Suprapubic skin (tissue), 4 donors: ENCODE results near the gene DAD1. TPM values are rescaled to one million over a fixed set of nuclear protein-coding genes. Genes with fewer than 3 reads are reported as not detected.

Source experiments
- DNase-seq, 2 donors: peaks; one replicate each; pipeline ENCODE4 v3.0.0-alpha.2; 2019; ENCODE audit warnings: low spot score in 2 of 2
- H3K27ac ChIP-seq: fragments of 200-600 bp; sonication (generic); one replicate; pipeline ENCODE4 v1.5.1; 2019
- H3K27me3 ChIP-seq: fragments of 200-600 bp; sonication (generic); one replicate; pipeline ENCODE4 v1.5.1; 2019
- H3K36me3 ChIP-seq: fragments of 200-600 bp; sonication (generic); one replicate; pipeline ENCODE4 v1.5.1; 2019
- H3K4me1 ChIP-seq: fragments of 200-600 bp; sonication (generic); one replicate; pipeline ENCODE4 v1.5.1; 2019
- H3K4me3 ChIP-seq: fragments of 200-600 bp; sonication (generic); one replicate; pipeline ENCODE4 v1.5.1; 2019; ENCODE audit warnings: mild to moderate bottlenecking
- H3K9me3 ChIP-seq: fragments of 200-600 bp; sonication (generic); one replicate; pipeline ENCODE4 v1.5.1; 2019
- CTCF ChIP-seq, 2 donors: fragments of 200-600 bp in 1 of 2; fragments of 450-650 bp in 1 of 2; sonication (generic) in 1 of 2; IDR thresholded peaks; one replicate each; pipeline ENCODE4 v1.5.1; 2016 to 2019; ENCODE audit warnings: antibody characterized with exemption in 2 of 2, mild to moderate bottlenecking in 1 of 2, moderate library complexity in 1 of 2
- EP300 ChIP-seq: sonication (generic); formaldehyde crosslinking; IDR thresholded peaks from one replicate; pipeline ENCODE4 v1.6.1; 2017; ENCODE audit warnings: antibody characterized with exemption
- POLR2A ChIP-seq, 2 donors: fragments of 450-650 bp; IDR thresholded peaks; one replicate each; pipeline ENCODE4 v1.6.1; 2017; ENCODE audit warnings: antibody characterized with exemption in 2 of 2, mild to moderate bottlenecking in 2 of 2, moderate library complexity in 2 of 2
- POLR2AphosphoS5 ChIP-seq, 3 donors: sonication (generic); formaldehyde crosslinking; IDR thresholded peaks; one replicate each; pipeline ENCODE4 v1.6.1; 2017; ENCODE audit warnings: antibody characterized with exemption in 3 of 3
- WGBS: methylation state at CpG from one replicate; pipeline ENCODE4 v1.1.5; 2018; 5-methylcytosine and 5-hydroxymethylcytosine counted together
- total RNA-seq, 4 donors: library from RNA; depleted of rRNA; stranded (reverse); fragments of >200 nt; gene quantifications; one replicate each; pipeline ENCODE4 v1.1.0, GENCODE V29; 2016

The DAD1 gene
- total RNA-seq, 4 donors from 2014 or later = 110 to 212 (median 187) TPM

DNA sequence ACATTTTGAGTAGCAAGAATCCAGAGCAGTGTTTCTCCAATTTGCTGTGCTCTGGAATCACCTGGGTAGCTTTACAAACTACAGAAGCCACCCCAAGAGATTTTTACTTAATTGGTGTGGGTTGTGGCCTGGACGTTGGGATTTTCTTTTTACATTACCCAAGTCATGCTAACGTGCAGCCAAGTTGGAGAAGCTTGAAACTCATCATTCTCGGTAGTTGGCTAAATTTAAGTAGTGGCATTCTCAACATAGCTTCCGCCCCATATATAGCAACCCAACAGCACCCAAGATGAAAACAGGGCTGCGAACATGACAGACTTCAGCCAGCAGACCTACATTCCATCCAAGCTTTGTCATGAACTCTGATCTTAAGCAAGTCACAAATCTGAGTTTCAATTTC lies 25.0 kb downstream of the DAD1 start:
- TF ChIP-seq POLR2AphosphoS5 (IDR thresholded peaks at IDR 0.05) (no peak), EP300 (no peak), CTCF (IDR thresholded peaks at IDR 0.05) (no peak), POLR2A (IDR thresholded peaks at IDR 0.05) (no peak)
- Histone ChIP-seq H3K4me1 (no peaks in the 10 kb centered on the region), H3K27ac (no peak overlapping the region), H3K4me3 (no peak overlapping the region), H3K9me3 (no peaks in the 10 kb centered on the region), H3K36me3 (peaks cover 27% of the 10 kb centered on the region), H3K27me3 (no peaks in the 10 kb centered on the region)
- 70% methylated on average over 5 of the region's 5 CpGs for WGBS
- no peak for DNase-seq

DNA sequence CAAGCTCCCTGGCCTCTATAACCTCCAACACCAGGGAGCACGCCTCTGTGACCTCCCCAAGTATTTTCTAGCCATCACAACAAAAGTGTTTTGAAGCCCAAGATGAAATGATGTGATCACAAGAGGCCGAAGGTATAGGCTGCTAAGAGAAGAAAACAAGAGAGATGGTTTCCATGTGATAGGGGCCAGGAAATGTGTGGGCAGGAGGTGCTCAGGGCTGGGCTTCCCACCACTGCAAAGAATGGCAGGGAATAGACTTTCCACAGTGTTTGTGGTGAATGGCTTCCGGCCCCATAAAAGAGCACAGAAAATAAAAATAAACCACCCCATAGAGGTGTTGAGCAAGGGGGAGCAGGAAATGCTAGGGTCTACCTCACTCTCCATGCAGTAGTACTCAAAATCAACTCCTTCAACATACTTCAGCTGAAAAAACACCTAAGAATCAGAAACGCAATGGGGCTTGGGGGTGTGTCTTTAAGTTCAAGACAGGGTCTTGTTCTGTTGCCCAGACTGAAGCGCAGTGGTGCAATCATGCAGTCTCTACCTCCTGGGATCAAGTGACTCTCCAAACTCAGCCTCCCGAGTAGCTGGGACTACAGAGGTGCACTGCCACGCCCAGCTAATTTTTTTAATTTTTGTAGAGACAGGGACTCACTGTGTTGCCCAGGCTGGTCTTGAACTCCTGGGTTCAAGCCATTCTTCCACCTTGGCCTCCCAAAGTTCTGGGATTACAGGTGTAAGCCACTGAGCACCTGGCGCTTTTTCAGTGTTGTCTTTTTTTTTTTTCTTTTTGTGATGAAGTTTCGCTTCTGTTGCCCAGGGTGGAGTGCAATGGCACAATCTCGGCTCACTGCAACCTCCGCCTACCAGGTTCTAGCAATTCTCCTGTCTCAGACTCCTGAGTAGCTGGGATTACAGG lies 27.1 kb downstream of the DAD1 start:
- no peak for DNase-seq
- WGBS = 75% methylated on average over 11 of the region's 11 CpGs

DNA sequence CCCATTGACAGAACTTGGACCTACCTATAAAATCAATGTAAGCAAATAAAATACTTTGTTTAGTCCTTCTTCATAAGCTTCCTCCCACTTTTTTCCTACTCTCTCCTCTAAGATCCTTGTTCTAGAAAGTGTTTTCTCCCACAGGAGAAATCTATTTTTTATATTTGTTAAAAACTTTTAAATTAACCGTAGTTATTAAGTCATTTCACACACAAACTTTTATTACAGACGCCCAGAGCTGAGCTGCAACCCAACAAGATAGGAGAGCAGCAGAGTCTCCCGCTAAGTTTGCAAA lies 27.7 kb downstream of the DAD1 start:
- Histone ChIP-seq H3K27me3 (no peaks in the 10 kb centered on the region), H3K36me3 (peaks cover 26% of the 10 kb centered on the region), H3K4me1 (peaks cover 12% of the 10 kb centered on the region), H3K27ac (no peak overlapping the region), H3K4me3 (no peak overlapping the region), H3K9me3 (no peaks in the 10 kb centered on the region)
- TF ChIP-seq POLR2A (IDR thresholded peaks at IDR 0.05) = no peak
- no peak for TF ChIP-seq CTCF (IDR thresholded peaks at IDR 0.05)
- TF ChIP-seq EP300 = no peak
- TF ChIP-seq POLR2AphosphoS5 (IDR thresholded peaks at IDR 0.05) = no peak
- no peak for DNase-seq
- WGBS = 81% methylated on average over 3 of the region's 3 CpGs

More for the DNA sequence above, 27.1 kb downstream of the DAD1 start:
- Histone ChIP-seq H3K4me1 (peaks cover 6% of the 10 kb centered on the region), H3K4me3 (no peak overlapping the region), H3K9me3 (no peaks in the 10 kb centered on the region), H3K27me3 (no peaks in the 10 kb centered on the region), H3K36me3 (peaks cover 26% of the 10 kb centered on the region), H3K27ac (no peak overlapping the region)
- TF ChIP-seq CTCF (IDR thresholded peaks at IDR 0.05) (no peak), EP300 (no peak), POLR2A (IDR thresholded peaks at IDR 0.05) (no peak), POLR2AphosphoS5 (IDR thresholded peaks at IDR 0.05) (no peak)

GRCh38 chr14:22560662-22561365 lies 28.2 kb downstream of the DAD1 start:
- TF ChIP-seq CTCF (IDR thresholded peaks at IDR 0.05) (no peak), POLR2A (IDR thresholded peaks at IDR 0.05) (no peak), EP300 (no peak), POLR2AphosphoS5 (IDR thresholded peaks at IDR 0.05) (no peak)
- no peaks in the 10 kb centered on the region for H3K9me3 ChIP-seq
- H3K27ac ChIP-seq = no peak overlapping the region
- H3K4me1 ChIP-seq = peaks cover 17% of the 10 kb centered on the region
- no peaks in the 10 kb centered on the region for H3K27me3 ChIP-seq
- no peak for DNase-seq
- H3K36me3 ChIP-seq = peaks cover 25% of the 10 kb centered on the region
- WGBS = 81% methylated on average over 13 of the region's 13 CpGs
- H3K4me3 ChIP-seq = no peak overlapping the region

DNA sequence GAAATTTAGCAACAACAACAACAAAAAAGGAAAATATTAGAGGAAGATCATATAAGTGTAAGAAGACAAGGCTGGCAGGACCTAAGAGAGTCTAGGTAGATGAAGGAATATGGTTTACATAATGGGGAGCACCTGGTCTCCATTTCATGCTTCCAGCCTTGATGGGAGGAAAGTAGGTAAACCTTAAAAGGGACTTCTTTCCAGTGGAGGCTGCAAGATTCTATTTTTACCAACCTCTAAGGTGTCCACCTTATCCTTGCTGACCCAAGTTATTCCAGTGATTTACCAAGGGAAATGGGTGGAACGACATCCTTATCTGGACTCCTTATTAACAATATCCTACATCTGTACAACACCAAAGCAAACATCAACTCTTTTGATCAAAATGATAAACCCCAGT lies 30.0 kb downstream of the DAD1 start:
- Histone ChIP-seq H3K9me3 (no peaks in the 10 kb centered on the region), H3K4me1 (peaks cover 19% of the 10 kb centered on the region), H3K4me3 (no peak overlapping the region), H3K27me3 (no peaks in the 10 kb centered on the region), H3K36me3 (peaks cover 7% of the 10 kb centered on the region), H3K27ac (no peak overlapping the region)
- 85% methylated on average over 1 of the region's 1 CpG for WGBS
- TF ChIP-seq POLR2AphosphoS5 (IDR thresholded peaks at IDR 0.05) (no peak), CTCF (IDR thresholded peaks at IDR 0.05) (no peak), EP300 (no peak), POLR2A (IDR thresholded peaks at IDR 0.05) (no peak)
- DNase-seq = no peak
